Urinary bladder (tissue), 4 donors: ENCODE data around the gene SINHCAF. TPM values are rescaled to one million over a fixed set of nuclear protein-coding genes. Genes with fewer than 3 reads are reported as not detected.
"Not testable (repeated sequence)": the region's sequence is repeated elsewhere in the genome, so short reads cannot be mapped to it uniquely, and the experiment has no call there.

Source experiments
- DNase-seq: peaks from one replicate; pipeline ENCODE4 v3.0.0-alpha.2; 2015; ENCODE audit errors: extremely low spot score
- H3K27ac ChIP-seq: one replicate; pipeline ENCODE4 v1.5.1; 2013; ENCODE audit warnings: low read depth, mild to moderate bottlenecking, moderate library complexity
- H3K36me3 ChIP-seq: one replicate; pipeline ENCODE4 v1.6.1; 2013; ENCODE audit warnings: mild to moderate bottlenecking, moderate library complexity; ENCODE audit not compliant: insufficient read depth
- H3K4me1 ChIP-seq: one replicate; pipeline ENCODE4 v1.6.1; 2013; ENCODE audit warnings: mild to moderate bottlenecking, moderate library complexity; ENCODE audit not compliant: insufficient read depth
- H3K4me3 ChIP-seq: one replicate; pipeline ENCODE4 v1.5.1; 2013; ENCODE audit warnings: low read depth, low read length
- WGBS: extraction: QIAGEN DNeasy Blood & Tissue Kit; methylation state at CpG from one replicate; pipeline ENCODE4 v1.1.7; 2013; 5-methylcytosine and 5-hydroxymethylcytosine counted together
- polyA plus RNA-seq: library from polyadenylated mRNA; stranded (reverse); fragments of 200-250 nt; gene quantifications from one replicate; pipeline ENCODE4 v1.2.3, GENCODE V29; 2013
- total RNA-seq: library from RNA; depleted of rRNA; stranded (reverse); fragments of >200 nt; gene quantifications from one replicate; pipeline ENCODE4 v1.2.3, GENCODE V29; 2014
- donor health status: healthy with polysubstance abuse.
- donor health status: healthy.

Gene SINHCAF, protein sequence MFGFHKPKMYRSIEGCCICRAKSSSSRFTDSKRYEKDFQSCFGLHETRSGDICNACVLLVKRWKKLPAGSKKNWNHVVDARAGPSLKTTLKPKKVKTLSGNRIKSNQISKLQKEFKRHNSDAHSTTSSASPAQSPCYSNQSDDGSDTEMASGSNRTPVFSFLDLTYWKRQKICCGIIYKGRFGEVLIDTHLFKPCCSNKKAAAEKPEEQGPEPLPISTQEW
- total RNA-seq: 47.7 TPM
- 17.4 TPM for polyA plus RNA-seq

DNA sequence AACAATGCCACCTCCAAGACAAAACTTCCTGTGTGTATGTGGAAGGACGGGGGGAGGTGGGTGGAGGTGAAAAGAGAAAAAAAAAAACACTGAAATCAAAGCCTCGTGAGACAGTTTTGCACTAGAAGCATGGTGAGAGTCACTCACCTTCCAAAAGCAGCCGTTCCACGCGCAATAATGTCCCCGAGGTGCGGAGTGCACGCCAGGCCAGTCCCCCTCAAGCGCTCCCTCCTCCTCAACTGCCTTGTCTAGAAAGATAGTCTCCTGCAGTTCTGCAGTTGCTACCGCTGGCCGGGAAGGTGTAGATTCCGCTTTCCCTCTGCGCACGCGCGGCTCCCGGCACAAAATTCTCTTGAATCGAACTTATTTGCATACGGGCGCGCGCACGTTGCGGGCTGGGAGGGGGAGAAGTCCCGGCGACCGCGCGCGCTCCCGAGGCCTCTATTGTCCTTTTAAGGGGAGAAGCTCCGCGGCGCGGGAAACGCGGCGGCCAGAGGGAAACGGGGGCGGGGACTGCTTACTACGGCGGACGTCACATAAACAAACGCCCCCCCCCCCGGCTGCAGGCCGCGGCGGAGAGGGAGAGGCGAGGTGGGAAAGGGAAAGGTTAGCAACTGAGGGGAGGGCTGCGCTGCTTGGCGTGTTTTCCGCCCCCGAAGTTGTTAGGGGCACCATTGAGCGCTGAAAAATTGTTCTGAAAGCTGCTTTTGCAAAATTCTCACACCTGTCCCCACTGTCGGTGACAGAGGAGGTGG is at the start of gene SINHCAF:
Gene SINHCAF, minus strand, starts transcription at position 274 of the 755 bp plus-strand sequence. CDS start 27,946 bp downstream, outside the sequence.
- under 1% methylated on average over 55 of the region's 55 CpGs for WGBS
- Histone ChIP-seq H3K36me3 (no peaks in the 10 kb centered on the region), H3K4me3 (peak within 1 kb of the TSS; percentile 59), H3K27ac (peak within 1 kb of the TSS; percentile 88), H3K4me1 (no peaks in the 10 kb centered on the region)
- peak; percentile 98 for DNase-seq

DNA sequence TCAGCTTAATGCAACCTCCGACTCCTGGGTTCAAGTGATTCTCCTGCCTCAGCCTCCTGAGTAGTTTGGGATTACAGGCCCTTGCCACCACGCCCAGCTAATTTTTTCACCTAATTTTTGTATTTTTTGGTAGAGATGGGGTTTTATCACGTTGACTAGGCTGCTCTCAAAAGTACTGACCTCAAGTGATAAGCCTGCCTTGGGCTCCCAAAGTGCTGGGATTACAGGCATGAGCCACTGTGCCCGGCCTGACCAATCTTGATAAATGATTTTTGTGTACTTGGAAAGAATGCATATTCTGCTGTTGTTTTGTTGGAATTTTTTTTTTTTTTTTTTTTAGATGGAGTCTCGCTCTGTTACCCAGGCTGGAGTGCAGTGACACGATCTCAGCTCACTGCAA is 49.5 kb upstream of the SINHCAF start:
- not testable (repeated sequence) for H3K27ac ChIP-seq, H3K4me1 ChIP-seq, DNase-seq, H3K4me3 ChIP-seq, H3K36me3 ChIP-seq
- WGBS: 88% methylated on average over 6 of the region's 6 CpGs

DNA sequence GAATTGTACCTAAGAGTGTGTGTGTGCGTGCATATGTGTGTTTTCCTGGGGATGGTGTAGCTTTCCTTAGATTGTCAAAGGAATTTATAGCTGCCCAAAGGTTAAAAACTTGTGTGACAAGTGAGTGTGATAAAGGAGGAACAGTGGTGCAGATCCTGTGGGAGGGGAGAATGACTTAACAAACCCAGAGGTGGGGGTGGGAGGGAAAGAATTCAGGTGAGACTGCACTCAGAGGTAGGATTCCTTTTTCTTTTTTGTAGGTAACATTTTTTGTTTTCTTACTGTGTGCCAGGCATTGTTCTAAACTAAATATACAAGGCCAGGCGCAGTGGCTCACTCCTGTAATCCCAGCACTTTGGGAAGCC is 45.3 kb upstream of the SINHCAF start:
- 92% methylated on average over 2 of the region's 2 CpGs for WGBS
- Histone ChIP-seq H3K36me3 (no peaks in the 10 kb centered on the region), H3K4me1 (no peaks in the 10 kb centered on the region), H3K4me3 (no peak overlapping the region), H3K27ac (no peak overlapping the region)
- no peak for DNase-seq

DNA sequence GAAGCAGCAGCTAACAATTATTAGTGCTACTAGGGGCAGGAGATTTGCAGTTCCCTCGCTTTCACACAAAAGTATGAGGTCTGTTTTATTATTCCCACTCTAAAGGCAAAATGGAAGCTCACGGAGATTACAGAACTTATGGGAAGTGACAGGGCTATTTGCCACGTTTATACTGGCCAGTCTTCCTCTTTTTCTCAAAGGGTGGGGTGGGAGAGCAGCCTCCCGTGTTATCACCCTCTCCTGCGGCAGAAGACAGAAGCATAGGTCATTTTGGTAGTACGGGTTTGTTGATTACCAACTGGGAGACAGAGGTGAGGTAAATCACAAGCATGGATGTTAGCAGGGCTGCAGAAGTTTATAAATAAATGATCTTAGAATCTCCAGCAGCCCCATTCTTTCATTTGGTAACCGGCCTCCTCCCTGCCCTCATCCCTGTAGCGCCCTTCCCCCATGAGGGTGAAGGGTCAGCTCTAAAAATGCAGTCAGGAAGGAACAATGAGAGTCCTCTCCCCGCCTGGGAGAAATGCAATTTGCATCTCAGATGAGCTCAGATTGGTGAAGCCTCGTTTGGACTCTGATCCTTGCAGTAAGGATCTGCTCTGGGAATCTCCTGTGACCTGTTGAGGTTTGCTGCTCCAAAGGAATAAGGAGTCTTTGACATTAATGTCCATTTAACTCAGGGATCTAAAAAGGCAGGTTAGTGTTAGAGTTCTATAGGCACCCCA is 44.7 kb upstream of the SINHCAF start:
- Histone ChIP-seq H3K36me3 (no peaks in the 10 kb centered on the region), H3K27ac (no peak overlapping the region), H3K4me3 (no peak overlapping the region), H3K4me1 (no peaks in the 10 kb centered on the region)
- 55% methylated on average over 10 of the region's 10 CpGs for WGBS
- DNase-seq: no peak

DNA sequence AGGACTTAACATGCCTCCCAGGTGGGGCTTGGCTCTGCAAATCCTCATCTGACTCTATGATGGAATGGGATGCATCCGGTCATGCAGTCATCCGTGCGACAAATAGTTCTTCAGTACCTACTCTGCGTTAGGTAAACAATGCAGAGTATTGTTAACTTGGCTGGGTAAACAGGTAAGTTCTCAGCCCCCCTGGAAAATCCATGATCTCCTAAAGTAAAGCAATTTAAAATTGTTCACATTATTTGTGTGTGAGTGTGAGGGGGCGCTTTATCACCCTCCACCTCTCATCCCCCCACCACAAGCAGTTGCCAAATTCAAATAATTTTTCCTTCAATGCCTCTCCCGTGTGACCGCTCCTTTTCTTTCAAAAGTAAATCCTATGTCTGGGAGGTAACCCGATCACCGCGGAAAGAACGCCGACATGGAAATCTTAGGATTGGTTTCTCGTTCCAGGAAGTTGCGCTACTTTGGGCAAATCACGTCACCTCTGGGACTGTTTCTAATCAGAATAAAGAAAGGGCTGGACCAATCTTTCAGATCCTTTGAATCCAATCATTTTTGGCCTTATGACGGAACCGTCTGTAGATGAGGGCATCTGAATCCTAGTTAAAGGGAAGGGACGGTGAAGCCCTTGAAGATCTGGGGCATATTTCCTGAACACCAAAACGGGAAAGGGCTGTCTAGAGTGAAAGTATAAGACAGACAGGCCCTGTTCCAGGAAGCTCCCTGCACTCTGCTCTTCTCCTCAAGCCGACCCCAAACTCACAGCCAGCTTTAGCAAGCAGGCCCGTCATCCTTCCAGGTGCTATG is 44.0 kb upstream of the SINHCAF start:
- peak; percentile 75 for DNase-seq
- Histone ChIP-seq H3K4me3 (peak overlapping the region; percentile 11), H3K27ac (no peak overlapping the region), H3K4me1 (no peaks in the 10 kb centered on the region), H3K36me3 (no peaks in the 10 kb centered on the region)
- WGBS: 32% methylated on average over 21 of the region's 21 CpGs

DNA sequence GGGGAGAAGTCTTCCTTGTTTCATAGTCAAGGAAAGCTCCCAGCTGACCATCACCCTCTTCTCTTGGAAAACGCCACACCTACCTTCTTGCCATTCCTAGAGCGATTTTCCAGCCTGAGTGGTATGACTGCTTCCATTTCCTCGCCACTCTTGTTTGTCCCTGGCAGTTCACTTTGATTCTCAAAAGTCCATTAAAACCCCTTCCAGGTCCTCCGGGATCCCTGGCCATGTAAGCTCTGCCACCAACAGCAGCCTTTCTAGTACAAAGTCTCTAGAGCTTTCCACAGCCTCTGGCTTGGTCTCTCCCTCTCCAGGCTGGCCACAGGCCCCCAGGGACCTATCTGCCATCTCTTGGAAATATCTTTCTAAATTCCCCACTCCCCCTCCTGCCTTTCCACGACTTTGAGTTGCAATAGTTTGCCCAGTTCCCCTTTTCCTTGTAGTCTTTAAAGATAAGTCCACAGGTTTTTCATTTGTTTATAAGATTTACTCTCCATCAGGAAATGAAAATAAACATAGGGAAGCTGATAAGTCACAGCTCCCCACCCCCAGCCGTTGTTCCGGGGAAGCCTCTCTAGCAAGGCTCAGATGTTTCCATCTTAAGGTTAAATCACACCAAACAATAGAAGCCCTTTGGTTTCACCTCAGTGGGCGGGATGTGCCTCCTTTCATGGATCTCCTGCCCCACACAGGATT is 42.9 kb upstream of the SINHCAF start:
- H3K27ac ChIP-seq: no peak overlapping the region
- no peak overlapping the region for H3K4me3 ChIP-seq
- no peaks in the 10 kb centered on the region for H3K36me3 ChIP-seq
- 46% methylated on average over 8 of the region's 8 CpGs for WGBS
- no peak for DNase-seq
- no peaks in the 10 kb centered on the region for H3K4me1 ChIP-seq

DNA sequence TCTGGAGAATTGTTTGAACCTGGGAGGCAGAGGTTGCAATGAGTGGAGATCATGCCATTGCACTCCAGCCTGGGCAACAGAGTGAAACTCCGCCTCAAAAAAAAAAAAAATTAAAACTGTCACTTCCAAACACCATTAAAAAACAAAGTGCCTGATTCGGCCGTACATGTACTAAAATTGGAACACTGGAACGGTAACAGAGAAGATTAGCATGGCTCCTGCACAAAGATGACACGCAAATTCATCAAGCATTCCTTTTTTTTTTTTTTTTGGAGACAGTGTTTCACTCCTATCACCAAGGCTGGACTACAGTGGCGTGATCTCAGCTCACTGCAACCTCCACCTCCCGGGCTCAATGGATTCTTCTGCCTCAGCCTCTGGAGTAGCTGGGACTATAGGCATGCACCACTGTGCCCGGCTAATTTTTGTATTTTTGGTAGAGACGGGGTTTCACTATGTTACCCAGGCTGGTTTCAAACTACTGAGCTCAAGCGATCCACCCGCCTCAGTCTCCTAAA is 40.2 kb upstream of the SINHCAF start:
- H3K4me1 ChIP-seq: no peaks in the 10 kb centered on the region
- no peak overlapping the region for H3K4me3 ChIP-seq
- no peak for DNase-seq
- 83% methylated on average over 11 of the region's 11 CpGs for WGBS
- H3K27ac ChIP-seq: no peak overlapping the region
- H3K36me3 ChIP-seq: no peaks in the 10 kb centered on the region

DNA sequence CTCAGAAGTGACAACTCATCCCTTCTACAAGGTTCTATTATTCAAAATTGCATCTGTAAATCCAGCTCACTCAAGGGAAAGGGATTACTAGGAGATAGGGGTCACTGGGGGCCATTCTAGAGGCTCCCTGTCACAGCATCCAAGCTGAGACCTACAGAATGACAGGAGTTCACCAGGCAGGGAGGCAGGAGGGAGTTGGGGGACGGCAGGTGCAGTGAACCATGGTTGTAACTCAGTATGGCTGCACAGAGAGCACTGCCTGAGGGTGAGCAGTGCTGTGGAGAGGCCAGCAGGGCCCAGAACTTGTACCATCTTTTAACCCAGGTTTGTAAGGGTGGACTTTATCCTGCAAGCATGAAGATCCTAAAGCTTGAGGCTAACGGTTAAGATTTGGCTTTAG is 37.9 kb upstream of the SINHCAF start:
- Histone ChIP-seq H3K27ac (no peak overlapping the region), H3K4me1 (no peaks in the 10 kb centered on the region), H3K36me3 (no peaks in the 10 kb centered on the region), H3K4me3 (no peak overlapping the region)
- no peak for DNase-seq
- 83% methylated on average over 2 of the region's 2 CpGs for whole genome bisulfite sequencing

DNA sequence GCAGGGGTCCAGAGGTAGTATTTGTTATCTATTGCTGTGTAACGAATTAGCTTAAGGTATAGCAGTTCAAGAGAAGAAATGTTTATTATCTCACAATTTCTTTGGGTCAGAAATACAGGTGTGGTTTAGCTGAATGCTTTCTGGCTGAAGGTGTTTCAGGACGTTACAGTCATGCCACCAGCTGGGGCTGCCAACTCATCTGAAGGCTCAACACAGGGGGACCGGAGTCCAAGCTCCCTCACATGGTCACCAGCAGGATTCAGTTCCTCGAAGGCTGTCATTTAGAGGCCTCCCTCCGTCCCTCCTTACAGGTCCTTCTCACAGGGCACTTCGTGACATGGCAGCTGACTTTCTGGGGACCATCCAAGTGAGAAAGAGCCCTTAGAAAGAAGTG is 37.5 kb upstream of the SINHCAF start:
- no peaks in the 10 kb centered on the region for H3K36me3 ChIP-seq
- H3K4me1 ChIP-seq: no peaks in the 10 kb centered on the region
- H3K27ac ChIP-seq: no peak overlapping the region
- DNase-seq: no peak
- H3K4me3 ChIP-seq: no peak overlapping the region
- WGBS: 69% methylated on average over 6 of the region's 6 CpGs

DNA sequence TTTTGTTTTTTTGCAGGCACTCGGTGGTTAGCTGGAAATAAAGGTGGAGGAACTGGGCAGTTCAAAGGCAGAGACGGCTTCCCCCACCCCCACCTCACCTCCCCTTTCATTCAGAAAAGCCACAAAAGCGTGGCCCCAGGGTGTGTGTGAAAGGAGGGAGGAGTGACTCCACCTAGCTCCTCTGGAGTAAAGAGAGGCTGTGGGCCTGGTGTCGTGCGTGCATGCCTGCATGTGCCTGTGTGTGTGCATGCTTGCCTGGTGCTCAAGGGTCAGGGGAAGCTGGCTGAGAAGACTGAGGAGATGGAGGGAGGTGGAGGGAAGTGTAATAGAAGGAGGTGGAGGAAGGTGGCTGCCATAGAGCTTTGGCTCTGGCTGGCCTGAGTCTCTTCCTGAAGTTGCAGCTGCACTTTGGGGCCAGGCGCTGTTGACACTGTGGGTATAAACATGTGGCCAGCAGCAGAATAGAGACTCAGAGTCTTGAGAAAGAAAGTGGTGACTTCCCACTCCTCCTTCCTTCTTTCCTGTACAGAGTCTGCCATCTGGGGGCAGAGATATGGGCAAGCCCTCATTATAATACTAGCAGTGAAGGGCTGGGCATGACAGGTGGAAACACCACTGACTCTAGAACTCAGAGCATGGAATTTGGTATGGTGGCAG is 36.9 kb upstream of the SINHCAF start:
- WGBS: 55% methylated on average over 6 of the region's 6 CpGs
- DNase-seq: no peak
- Histone ChIP-seq H3K27ac (no peak overlapping the region), H3K4me3 (no peak overlapping the region), H3K36me3 (no peaks in the 10 kb centered on the region), H3K4me1 (no peaks in the 10 kb centered on the region)

DNA sequence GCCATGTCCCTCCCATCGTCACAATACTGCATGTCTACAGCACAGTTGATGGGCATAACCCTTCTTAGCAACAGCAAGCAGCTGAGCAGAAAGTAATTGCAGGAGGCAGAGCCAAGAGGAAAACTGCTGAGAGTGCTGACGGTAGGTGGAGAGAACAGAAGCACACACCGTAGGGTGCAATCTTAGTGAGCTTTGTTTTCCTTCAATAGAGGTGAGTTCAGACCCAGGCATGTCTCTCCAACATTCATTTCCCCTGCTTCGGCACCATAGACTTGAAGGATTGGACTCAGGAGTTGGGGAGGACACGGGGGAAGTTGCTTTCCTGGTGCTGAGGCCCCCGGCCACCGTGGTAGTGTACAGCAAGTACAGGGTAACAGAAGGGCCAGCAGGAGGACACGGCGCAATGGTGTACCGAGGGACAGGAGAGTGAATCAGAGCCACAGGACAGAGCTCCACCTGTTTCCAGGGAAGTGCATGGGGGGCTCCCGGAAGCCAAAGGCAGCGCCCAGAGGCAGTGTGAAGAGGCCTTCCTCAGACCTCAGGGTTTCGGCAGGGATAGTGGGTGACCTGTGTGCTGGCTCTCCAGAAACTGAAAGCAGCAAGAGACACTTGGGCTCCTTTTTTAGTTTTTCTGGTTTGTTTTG is 36.3 kb upstream of the SINHCAF start:
- no peaks in the 10 kb centered on the region for H3K4me1 ChIP-seq
- DNase-seq: no peak
- no peaks in the 10 kb centered on the region for H3K36me3 ChIP-seq
- H3K4me3 ChIP-seq: no peak overlapping the region
- no peak overlapping the region for H3K27ac ChIP-seq
- 52% methylated on average over 13 of the region's 13 CpGs for WGBS

DNA sequence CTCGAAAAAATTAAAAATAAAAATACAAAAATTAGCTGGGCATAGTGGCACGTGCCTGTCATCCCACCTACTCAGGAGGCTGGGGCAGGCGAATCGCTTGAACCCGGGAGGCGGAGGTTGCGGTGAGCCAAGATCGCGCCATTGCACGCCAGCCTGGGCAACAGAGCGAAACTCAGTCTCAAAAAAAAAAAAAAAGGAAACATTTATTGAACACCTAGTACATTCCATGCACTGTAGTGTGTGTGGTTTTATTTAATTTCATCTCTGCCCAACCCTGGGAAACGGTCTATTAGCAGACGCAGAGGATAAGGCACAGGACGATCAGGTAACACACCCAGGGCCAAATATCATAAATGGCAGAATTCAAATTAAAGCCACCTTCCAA is 35.8 kb upstream of the SINHCAF start:
- H3K4me1 ChIP-seq: no peaks in the 10 kb centered on the region
- WGBS: 94% methylated on average over 14 of the region's 14 CpGs
- H3K27ac ChIP-seq: no peak overlapping the region
- DNase-seq: no peak
- H3K4me3 ChIP-seq: no peak overlapping the region
- H3K36me3 ChIP-seq: no peaks in the 10 kb centered on the region
